Right forelimb (tissue), 1 donor: Measurements from ENCODE around the gene RALB.
"Not testable (repeated sequence)": the region's sequence is repeated elsewhere in the genome, so short reads cannot be mapped to it uniquely, and the experiment has no call there.

ENCODE experiments used
- DNase-seq: peaks from one replicate; pipeline ENCODE4 v3.0.0-alpha.2; 2018

Gene RALB

DNA sequence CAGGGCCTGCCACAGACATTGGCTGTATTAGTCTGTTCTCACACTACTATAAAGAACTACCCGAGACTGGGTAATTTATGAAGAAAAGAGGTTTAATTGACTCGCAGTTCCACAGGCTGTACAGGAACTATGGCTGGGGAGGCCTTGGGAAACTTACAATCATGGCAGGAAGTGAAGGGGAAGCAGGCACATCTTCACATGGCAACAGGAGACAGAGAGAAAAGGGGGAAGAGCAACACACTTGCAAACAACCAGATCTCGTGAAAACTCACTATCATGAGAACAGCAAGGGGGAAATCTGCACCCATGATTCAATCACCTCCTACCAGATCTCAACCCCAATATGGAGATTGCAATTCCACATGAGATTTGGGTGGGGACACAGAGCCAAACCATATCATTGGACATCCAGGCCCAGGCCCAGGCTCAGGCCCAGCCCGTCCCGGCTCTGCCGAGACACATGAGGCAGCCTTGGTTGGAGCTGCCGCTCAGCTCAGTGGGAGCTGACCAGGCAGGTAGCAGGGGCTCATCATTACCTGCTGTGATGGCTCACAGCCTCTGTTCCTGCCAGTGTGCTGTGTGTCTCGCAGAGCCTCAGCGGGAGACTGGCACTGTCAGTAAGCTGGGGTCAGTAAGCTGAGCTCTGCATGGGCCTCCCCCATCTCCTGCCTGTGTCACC, 8.6 kb upstream of the RALB start:
- no peak for DNase-seq

GRCh38 chr2:120244656-120245519, 7.8 kb upstream of the RALB start:
- no peak for DNase-seq

DNA sequence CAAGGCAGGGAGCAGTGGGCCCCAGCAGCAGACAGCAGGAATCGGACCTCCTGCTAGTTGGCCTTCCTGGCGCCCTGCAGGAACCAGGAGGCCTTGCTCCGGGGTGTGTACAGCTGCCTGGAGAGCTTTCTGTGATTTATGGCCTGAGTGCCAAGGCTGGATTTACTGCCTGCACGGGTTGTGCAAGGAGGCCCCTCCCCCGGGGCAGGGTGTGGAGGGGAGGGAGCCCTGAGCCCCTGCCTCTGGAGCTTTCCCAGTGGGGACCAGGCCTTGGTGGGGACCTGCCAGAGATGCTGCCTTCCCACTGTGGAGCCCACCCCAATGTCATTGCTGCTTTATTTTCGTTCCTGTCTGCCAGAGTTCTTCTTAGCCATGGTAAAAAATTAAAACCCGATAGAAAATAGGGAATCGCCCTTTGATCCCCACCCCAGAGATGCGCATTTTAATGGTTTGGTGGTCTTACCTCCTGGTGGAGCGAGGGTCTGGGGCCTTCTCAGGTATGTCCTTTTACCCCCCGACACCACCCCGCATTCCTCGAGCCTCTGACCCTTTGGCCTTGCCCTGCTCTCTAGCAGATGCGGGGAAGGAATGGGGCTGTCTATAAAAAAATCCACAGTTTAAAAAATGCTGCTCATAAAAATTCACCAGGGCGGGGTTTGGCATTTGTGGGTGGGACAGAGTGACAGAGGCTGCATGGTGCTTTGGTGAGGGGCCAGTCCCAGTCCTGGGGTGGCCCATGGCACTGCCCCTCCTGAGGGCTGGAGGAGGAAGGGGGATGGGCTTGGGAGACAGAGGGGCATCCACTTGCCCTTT, 6.9 kb upstream of the RALB start:
- DNase-seq = no peak

DNA sequence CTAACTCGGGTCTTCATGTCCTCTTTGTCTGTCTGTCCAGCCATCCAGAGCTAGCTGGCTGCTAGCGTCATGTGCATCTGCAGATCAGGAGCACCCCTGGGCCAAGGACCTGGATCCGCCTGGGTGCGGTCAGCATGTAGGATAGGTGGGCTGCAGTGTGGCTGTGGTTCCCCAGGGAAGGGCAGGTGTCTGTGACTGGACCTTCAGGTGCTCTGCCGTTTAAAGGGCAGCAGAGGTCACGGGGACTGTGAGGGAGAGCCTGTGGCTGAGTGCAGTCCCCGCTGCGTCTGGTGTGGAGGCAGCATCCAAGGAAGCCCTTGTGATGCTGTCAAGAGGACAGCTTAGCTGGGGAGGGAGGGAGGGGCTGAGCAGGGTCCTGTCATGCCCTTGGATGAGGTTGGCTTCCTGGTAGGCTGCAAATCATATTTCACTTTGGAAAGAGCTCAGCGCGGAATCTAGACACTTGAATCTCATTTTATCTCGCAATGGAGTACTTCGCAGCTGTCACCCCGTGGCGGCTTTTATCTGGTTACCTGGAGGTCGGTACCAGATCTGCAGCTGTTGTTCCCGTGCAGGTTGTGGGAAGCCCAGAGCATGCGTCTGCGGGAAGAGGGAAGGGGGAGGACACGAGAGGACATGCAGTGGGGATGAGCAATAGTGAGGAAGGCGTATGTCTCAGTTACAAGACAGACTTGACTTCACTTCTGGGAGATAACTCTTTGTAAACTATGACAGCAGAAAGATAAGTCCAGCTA, 5.9 kb upstream of the RALB start:
- no peak for DNase-seq

DNA sequence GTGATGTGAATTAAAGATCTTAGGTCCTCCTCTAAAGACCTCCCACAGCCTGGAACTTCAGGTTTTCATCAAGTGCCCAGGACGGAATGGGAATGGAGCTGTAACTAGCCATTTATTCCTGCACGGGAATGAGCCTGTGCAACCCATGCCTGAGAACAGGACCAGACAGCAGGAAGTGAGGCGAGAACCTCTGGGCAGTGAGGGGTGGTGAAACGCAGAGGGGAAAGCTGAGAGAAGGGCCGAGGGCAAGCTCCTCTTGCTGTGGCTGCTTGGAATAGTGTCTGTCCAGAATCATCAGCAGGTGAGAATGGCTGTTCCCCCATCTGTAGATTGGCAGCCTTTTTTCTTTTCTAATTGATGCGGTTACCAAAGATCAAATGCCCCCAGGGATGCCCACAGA, 4.8 kb upstream of the RALB start:
- no peak for DNase-seq

GRCh38 chr2:120250640-120251039, 2.0 kb upstream of the RALB start:
- no peak for DNase-seq

- no peak for DNase-seq
Observed at GRCh38 chr2:120251078-120251477, 1.6 kb upstream of the RALB start.

GRCh38 chr2:120251880-120252224, 800 bp upstream of the RALB start:
- no peak for DNase-seq

DNA sequence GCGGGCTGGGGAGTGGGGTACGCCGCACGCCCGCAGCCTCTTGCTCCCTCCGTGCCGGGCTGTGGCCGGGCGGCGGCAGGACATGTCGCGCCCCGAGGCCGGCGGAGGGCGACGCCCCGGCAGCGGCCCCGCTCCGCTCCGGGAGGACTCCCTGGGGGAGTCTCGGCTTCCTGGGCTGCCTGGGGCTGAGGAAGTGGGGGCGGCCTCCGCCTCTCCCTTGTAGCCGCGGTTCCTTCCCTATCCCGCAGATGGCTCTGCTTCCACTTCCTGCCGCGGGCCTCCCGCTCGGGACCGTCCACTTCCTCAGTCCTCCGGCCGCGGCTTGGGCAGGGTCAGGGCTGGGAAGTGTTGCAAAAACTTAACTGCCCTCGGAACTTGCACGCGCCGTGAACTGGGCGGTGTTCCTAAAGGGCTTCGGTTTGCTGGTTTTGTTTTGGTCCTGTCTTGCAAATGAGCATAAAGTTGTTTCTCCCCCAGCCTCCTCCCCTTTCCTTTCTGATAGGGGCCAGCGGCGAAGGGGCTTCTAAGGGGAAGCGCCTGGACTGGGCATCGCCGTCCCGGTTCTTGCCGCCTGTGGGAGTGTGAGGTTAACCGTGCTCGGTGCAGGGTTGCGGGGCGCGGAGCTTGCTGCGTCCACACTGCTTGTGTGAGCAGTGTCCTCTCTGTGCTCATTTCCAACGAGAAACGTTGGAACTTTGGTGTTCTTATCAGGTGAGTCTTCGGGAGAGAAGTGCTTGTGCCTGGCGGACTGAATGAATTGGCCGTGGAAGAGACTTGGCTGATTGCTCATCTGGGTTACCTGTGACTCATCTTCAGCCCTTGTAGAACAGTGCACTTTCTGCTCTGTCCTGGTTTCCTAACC, 600 bp downstream of the RALB start:
- peak; percentile 87 for DNase-seq

DNA sequence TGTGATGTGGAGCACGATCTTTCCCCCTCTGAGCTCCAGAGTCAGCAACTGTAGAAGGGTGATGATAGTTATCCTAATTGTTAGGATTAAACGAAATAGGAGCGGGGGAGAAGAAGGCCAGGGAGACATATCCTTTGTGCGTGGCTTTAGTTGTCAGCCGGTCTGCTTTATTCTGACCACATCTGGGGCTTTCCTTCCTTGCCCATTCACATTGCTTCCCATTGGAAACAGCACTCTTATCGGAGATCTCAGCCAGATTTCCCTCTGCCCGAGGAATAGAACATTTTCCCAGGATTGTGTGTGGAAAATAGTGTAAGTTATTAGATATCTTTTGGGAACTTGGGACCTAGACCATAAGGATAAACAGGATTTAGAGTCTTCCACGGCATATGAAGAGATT, 1.5 kb downstream of the RALB start:
- no peak for DNase-seq

DNA sequence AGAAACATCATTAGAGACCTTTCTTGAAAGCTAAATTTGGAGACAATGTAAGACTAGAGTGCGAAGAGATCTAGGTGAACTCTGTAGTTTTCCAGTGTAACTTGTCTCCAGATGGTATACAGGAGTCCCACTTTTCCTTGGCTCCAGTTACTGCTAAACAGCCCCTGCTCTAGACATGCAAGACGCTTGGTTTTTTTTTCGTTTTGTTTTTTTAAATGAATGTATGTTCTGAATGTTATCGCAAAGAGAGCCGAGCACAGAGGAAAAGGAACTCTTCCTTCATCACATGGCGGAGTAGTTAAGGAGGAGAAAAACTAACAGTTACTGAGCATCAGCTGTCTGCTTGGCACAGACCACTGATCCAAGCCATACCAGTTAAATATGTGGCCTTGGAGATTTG, 2.4 kb downstream of the RALB start:
- DNase-seq = no peak

GRCh38 chr2:120255986-120256650, 3.5 kb downstream of the RALB start:
- DNase-seq = no peak

- no peak for DNase-seq
Observed at GRCh38 chr2:120256651-120257000, 4.0 kb downstream of the RALB start.

GRCh38 chr2:120257522-120257921, 4.9 kb downstream of the RALB start:
- no peak for DNase-seq

GRCh38 chr2:120258196-120258595, 5.5 kb downstream of the RALB start:
- no peak for DNase-seq

GRCh38 chr2:120259939-120260338, 7.3 kb downstream of the RALB start:
- not testable (repeated sequence) for DNase-seq

- peak; percentile 17 for DNase-seq
Observed at GRCh38 chr2:120260736-120261135, 8.1 kb downstream of the RALB start.

- DNase-seq = peak; percentile 11
Observed at GRCh38 chr2:120261387-120262006, 8.8 kb downstream of the RALB start.

DNA sequence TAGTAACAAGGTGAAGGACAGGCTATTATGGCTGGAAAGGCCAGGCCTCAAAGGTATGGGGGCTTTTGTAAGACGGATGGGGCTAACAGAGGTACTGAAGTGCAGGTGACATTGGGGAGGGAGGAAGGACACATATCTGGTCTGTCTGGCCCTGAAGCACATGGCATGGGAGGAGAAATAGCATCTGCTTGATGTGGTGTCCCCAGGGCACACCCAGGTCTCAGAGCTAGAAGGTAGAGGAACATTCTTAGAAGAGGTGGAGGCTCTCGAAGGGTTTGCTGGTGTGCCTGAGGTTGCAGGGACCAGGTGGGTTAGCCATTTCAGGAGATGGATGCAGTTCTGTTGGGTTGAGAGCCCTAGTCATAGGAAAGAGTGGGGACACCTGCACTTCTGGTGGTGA, 9.5 kb downstream of the RALB start:
- peak; percentile 9 for DNase-seq

DNA sequence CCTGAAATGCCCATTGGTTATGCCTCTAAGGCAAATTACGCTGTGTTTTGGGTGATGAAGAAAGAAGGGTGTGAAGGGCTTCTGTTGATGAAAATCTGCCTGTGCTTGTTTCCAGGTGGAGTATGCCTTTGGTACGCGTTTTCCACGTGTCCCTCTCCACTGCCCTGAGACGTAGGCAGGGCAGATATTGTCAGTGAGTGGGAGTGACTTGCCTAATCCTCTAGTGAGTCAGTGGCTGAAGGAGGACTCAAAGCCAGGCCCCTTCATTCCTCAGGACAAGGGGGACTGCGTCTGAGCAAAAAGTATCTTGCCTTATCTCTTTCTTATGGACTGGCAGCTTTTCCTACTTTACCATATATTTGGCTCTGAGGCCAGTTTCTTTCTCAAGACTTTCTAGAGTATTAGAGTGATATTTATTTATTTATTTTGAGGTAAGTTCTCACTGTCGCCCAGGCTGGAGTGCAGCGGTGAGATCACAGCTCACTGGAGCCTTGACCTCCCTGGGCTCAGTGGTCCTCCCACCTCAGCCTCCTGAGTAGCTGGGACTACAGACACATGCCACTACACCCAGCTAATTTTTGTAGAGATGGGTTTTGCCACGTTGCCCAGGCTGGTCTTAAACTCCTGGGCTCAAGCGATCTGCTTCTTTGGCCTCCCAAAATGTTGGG, 10.2 kb downstream of the RALB start:
- no peak for DNase-seq
